D341Med (cell line): ENCODE measurements around the gene WSCD2.

Source experiments
- DNase-seq: peaks from one replicate; pipeline ENCODE4 v3.0.0; 2012; ENCODE audit warnings: low spot score

The WSCD2 gene

DNA sequence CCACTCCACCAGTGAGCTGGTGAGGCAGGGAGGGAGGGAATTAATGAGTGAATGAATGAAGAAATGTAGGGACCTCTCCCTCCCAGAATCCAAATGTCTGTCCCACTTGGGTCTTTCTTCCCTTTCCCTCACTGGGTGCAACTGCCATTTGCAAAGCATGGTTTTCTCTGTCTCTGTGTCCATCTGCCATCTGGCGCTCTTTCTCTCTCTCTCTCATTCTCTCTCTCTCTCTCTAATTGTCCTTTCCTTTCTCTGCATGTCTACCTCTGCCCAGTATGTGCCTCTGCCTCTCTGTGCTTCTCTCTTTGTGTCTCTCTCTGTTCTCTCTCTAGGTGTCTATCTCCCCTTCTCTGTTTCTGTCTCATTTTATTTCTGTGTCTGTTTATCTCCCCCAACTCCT, 107.3 kb downstream of the WSCD2 start:
- no peak for DNase-seq

DNA sequence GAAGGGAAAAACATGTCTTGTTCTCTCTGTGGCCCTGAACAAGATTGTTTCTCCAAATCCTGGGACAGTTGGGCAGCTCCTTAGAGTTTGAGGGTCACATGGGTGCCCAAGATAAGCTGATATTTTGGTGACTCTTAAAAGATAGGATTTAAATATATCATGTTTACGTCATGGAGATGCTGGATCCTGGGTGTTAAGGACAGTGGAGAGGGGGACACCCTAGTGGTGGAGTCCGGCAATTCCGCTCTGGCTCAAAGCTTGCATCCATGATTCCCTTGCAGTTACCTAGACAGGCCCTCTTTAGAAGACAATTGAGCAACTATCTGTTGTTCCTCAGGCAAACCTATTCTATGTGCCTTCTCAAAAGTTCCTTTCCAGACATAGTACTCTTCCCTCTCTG, 108.2 kb downstream of the WSCD2 start:
- peak; percentile 45 for DNase-seq

- DNase-seq, result no peak
Observed at GRCh38 chr12:108238474-108238873, 109.4 kb downstream of the WSCD2 start.

GRCh38 chr12:108239378-108239777, 110.3 kb downstream of the WSCD2 start:
- DNase-seq, result no peak

DNA sequence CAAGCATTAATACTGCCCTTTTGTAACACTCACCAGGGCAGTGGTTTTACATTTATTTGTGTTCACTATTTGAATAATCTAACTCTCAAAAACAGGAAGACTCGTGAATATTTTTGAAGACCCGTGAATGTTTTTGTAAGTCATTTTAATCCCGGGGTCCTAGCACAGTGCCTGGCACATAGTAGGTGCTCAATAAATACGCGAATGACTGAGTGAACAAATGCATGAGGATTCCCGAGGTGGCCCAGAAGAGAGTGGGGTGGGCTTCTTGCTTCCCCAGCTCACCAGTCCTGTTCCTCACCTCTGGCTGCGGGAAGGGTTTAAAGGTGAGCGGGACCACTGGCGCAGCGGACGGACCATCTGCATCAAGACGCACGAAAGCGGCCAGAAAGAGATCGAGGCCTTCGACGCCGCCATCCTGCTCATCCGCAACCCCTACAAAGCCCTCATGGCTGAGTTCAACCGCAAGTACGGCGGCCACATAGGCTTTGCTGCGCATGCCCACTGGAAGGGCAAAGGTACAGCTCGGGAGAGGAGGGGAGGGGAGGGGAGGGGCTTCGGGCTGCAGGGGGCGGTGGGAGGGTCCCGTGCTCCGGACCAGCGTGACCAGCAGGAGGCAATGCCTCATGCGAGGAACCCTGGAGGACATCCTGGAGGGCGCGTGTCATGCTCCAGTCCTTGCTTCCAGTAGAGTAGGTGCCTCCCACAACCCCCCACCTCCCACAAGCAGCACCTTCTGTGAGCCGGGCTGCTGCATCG, 111.1 kb downstream of the WSCD2 start:
- no peak for DNase-seq

DNA sequence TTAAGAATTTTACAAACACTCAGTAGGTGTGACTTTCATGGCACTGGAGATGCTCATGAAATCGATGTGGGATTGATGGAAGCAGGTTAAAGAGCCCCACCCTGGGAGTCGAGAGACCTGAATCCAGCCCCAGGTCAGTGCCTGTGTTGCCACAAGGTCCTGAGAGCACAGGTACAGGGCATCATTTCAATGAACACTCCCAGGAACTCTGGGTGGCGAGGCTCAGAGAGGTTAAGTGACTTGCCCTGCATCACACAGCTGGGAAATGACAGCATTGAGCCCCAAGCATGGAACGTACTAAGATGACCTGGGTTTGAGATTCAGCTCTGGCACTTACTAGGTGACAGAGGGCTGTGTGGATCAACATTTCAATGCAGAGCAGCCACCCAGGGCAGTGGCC, 111.8 kb downstream of the WSCD2 start:
- no peak for DNase-seq

DNA sequence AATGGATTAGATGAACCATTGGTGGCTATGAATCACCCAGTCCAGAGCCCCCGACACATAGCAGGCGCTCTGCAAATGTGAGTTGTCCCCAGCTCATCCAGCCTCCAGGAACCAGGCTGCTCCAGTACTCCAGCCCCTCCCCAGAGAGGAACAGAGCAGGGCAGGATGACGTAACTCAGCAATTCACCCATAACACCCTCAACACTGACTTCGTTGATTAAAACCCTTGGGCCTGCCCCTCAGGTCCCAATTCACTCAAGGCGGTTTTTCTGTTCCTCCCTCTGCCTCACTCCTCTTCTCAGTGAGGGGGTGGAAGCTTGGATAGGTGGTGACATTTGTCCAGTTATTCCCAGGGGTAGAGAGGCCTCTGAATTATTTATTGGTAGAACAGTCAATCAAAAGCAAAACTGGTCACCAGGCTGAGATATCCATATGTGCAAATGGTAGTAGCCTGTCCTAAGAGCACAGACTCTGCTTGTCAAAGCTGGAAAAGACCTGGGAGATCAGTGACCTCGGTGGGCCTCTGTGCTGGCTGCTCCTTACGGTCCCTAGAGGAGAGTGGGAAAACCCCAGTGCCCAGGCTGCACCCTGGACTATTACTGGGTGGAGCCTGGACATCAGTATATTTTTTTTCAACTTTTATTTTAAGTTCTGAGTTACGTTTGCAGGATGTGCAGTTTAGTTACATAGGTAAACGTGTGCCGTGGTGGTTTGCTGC, 113.1 kb downstream of the WSCD2 start:
- DNase-seq, result no peak

GRCh38 chr12:108247130-108247529, 118.0 kb downstream of the WSCD2 start:
- no peak for DNase-seq

DNA sequence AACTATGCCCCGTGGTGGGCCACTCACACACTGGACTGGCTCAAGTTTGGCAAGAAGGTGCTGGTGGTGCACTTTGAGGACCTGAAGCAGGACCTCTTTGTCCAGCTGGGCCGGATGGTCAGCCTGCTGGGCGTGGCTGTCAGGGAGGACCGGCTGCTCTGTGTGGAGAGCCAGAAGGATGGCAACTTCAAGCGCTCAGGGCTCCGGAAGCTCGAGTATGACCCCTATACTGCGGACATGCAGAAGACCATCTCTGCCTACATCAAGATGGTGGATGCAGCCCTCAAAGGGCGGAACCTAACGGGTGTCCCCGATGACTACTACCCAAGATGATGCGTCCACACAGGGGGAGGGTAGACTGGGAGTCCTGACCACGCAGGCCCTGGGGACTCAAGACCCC, 118.9 kb downstream of the WSCD2 start:
- DNase-seq, result no peak

DNA sequence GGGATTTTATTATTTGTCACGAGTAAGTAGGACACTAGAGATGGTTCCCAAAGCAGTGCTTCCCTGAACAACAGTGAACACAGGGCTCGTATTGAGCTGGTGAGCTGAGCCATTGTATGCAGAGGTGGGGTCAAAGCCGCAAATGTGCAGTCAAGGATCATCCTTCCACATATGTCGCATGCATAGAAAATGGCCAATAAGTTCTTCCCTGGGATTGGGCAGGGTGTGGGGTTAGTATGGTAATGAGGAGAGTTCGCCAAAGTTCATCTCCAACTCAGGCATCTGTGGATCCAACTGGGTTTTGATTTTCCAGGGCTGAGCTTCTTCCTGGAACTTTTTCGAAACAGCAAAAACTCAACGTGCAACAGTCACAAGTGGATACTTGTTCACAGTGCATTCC, 123.4 kb downstream of the WSCD2 start:
- DNase-seq, result no peak

- DNase-seq, result no peak
Observed at GRCh38 chr12:108253540-108253939, 124.5 kb downstream of the WSCD2 start.

GRCh38 chr12:108254030-108254429, 124.9 kb downstream of the WSCD2 start:
- no peak for DNase-seq

GRCh38 chr12:108254517-108255251, 125.6 kb downstream of the WSCD2 start:
- DNase-seq, result no peak

DNA sequence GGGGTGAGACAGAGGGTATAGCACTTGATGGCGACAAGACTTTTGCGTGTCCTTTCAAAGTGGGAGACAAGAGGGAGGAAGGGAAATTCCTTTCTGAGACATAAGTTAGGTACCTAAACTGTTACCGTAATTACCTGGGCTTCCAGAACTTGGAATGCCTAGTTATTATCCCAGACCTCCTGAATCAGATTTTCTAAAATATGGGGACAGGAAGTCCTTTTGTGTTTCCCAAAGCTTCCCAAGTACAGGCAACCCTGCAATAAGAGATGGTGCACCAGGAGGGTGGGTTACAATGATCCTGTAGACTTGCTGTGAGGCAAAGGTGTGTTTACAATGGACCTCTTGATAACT, 126.1 kb downstream of the WSCD2 start:
- no peak for DNase-seq

- no peak for DNase-seq
Observed at GRCh38 chr12:108257004-108257403, 127.9 kb downstream of the WSCD2 start.

DNA sequence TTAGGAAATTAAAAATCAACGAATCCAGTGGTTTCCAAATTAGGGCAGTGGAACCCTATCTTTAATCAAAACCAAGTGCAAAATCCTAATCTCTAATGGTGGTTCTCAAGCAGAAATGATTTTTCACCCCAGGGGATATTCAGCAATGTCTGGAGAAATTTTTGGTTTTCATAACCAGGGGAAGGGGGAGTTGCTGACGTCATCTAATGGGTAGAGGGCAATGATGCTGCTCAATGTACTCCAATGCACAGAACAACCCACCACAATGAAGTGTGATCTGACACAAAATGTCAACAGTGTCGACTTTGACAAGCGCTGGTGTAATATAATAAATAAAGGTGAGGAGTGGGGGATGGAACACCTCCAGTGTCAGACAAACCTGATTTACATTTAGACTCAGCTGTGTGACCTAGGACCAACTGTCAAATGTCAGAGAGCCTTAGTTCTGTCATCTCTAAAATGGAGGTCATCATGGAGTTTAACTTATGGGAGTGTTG, 128.6 kb downstream of the WSCD2 start:
- DNase-seq, result no peak

- DNase-seq, result no peak
Observed at GRCh38 chr12:108260039-108260438, 131.0 kb downstream of the WSCD2 start.

- no peak for DNase-seq
Observed at GRCh38 chr12:108260969-108261368, 131.9 kb downstream of the WSCD2 start.

DNA sequence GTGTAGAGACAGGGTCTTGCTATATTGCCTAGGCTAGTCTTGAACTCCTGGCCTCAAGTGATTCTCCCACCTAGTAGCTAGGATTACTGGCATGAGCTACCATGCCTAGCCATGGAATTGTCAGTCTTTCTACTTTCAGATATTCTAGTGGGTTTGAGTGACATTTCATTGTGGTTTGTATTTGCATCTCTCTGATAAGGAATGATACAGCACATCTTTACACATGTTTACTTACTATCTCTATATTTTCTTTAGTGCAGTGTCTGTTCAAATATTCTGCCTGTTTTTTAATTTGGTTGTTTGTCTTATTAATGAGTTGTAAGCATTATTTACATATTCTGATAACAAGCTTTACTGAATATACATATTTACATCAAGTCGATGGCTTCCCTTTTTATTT, 136.4 kb downstream of the WSCD2 start:
- no peak for DNase-seq

- DNase-seq, result no peak
Observed at GRCh38 chr12:108266131-108266530, 137.0 kb downstream of the WSCD2 start.

DNA sequence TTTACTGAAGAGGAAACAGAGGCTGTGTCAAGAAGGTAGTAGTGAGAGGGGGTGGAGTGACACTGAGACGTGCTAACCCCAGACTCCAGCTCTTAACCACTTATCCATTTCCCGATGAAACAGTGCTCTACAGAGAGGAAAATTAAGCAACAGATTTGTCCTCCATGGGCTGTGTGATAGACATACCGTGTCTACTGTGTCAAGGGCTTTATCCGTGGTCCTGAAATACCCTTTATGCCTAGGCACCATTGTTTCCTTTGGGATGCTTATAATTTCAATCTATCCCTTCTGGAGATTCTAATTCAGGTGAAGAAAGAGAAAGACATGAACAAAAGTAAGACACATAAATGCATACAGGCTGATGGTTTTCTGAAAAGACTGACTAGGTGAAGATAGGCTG, 138.4 kb downstream of the WSCD2 start:
- no peak for DNase-seq

GRCh38 chr12:108268397-108268796, 139.3 kb downstream of the WSCD2 start:
- DNase-seq, result no peak

DNA sequence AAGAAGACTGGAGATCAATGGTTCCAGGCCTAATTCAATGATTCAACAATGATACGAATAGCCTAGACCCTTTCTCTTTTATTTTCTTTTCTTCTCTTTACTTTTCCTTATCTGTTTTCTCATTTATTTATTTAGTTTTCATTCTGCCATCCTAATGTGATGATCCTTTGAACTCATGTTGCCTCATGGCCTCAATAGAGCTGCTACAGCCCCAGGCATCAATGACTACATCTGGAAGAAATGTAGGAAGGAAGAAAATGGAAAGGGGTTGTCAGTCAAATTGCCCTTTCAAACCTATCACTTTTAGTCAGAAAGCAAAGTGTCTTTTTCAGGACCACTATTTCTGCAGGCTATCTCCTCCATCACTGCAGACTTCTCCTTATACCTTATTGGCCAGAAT, 140.1 kb downstream of the WSCD2 start:
- DNase-seq, result no peak
